Immature natural killer cell (primary cell): Measurements from ENCODE around the gene GTPBP4. TPM values are rescaled to one million over a fixed set of nuclear protein-coding genes. Genes with fewer than 3 reads are reported as not detected.
"Not testable (repeated sequence)": the region's sequence is repeated elsewhere in the genome, so short reads cannot be mapped to it uniquely, and the experiment has no call there.

ENCODE experiments used
- DNase-seq, 3 donors: peaks; one replicate each; pipeline ENCODE4 v3.0.0; 2022; ENCODE audit warnings: mixed read lengths in 1 of 3
- H3K27ac Mint-ChIP-seq, 6 donors: one replicate each; pipeline ENCODE4 v1.8.0; 2020; ENCODE audit warnings: mixed read lengths in 6 of 6, mild to moderate bottlenecking in 5 of 6, inconsistent platforms in 4 of 6, moderate library complexity in 3 of 6
- H3K27me3 Mint-ChIP-seq, 3 donors: one replicate each; pipeline ENCODE4 v1.8.0; 2020 to 2021; ENCODE audit warnings: low read depth in 3 of 3, mild to moderate bottlenecking in 3 of 3, mixed read lengths in 3 of 3, moderate library complexity in 3 of 3, inconsistent platforms in 1 of 3
- H3K36me3 Mint-ChIP-seq, 3 donors: one replicate each; pipeline ENCODE4 v1.8.0; 2020; ENCODE audit warnings: mixed read lengths in 3 of 3, inconsistent platforms in 2 of 3, mild to moderate bottlenecking in 2 of 3
- H3K4me1 Mint-ChIP-seq, 2 donors: one replicate each; pipeline ENCODE4 v1.8.0; 2020; ENCODE audit warnings: inconsistent platforms in 2 of 2, mild to moderate bottlenecking in 2 of 2, mixed read lengths in 2 of 2, moderate library complexity in 1 of 2
- H3K4me3 Mint-ChIP-seq, 5 donors: one replicate each; pipeline ENCODE4 v1.8.0; 2020; ENCODE audit warnings: mild to moderate bottlenecking in 5 of 5, mixed read lengths in 5 of 5, inconsistent platforms in 3 of 5, moderate library complexity in 3 of 5
- H3K9me3 Mint-ChIP-seq, 6 donors: one replicate each; pipeline ENCODE4 v1.8.0; 2020; ENCODE audit warnings: mild to moderate bottlenecking in 6 of 6, mixed read lengths in 6 of 6, inconsistent platforms in 4 of 6, moderate library complexity in 3 of 6
- polyA plus RNA-seq, 3 donors: library from polyadenylated mRNA; unstranded; fragments of 300-500 nt; fragmentation: Illumina TruSeq; gene quantifications; one replicate each; pipeline ENCODE4 v1.2.3, GENCODE V29; 2021

GTPBP4 gene
- polyA plus RNA-seq, 3 donors from 2014 or later: 10.5 to 22.5 (median 18.3) TPM

DNA sequence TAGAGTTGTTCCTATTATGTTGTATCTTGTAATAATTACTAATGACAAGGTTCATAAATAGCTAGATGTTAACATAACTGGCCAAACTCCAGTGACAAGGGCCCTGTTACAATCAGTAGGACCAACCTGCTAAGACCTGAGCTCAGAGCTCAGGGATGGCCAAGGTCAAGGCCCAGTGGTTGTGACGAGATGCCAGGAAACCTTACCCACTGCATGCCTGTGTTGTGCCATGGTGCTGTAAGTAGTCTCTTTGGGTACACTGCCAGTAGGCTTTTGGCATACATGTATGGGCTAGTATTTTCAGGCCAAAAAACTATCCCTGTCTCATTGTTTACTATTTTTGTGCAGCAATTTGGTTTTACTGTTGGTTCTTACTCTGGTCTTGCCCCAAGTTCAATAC lies 45.4 kb downstream of the GTPBP4 start:
- Mint-ChIP-seq H3K4me1 (peaks cover 0 to 4% of the 10 kb centered on the region in 2 donors), H3K27me3 (peaks cover 0 to 2% (median 0%) of the 10 kb centered on the region in 3 donors), H3K4me3 (no peak overlapping the region), H3K9me3 (no peaks in the 10 kb centered on the region), H3K27ac (peak overlapping the region in 1 of 6 donors; percentile 26), H3K36me3 (peaks cover 7 to 10% (median 8%) of the 10 kb centered on the region in 3 donors)
- DNase-seq: no peak

GRCh38 chr10:1034758-1035157 lies 46.5 kb downstream of the GTPBP4 start:
- H3K4me1 Mint-ChIP-seq: peaks cover 0 to 4% of the 10 kb centered on the region in 2 donors
- no peak overlapping the region for H3K4me3 Mint-ChIP-seq
- H3K27me3 Mint-ChIP-seq: peaks cover 0 to 2% (median 0%) of the 10 kb centered on the region in 3 donors
- no peak for DNase-seq
- no peak overlapping the region for H3K27ac Mint-ChIP-seq
- H3K9me3 Mint-ChIP-seq: no peaks in the 10 kb centered on the region
- H3K36me3 Mint-ChIP-seq: peaks cover 7 to 10% (median 8%) of the 10 kb centered on the region in 3 donors

GRCh38 chr10:1035201-1035600 lies 47.0 kb downstream of the GTPBP4 start:
- Mint-ChIP-seq H3K27ac (peak overlapping the region in 2 of 6 donors; percentile 28 to 49), H3K4me1 (peaks cover 3 to 5% of the 10 kb centered on the region in 2 donors), H3K4me3 (no peak overlapping the region), H3K9me3 (no peaks in the 10 kb centered on the region), H3K27me3 (peaks cover 0 to 2% (median 0%) of the 10 kb centered on the region in 3 donors), H3K36me3 (peaks cover 7 to 12% (median 11%) of the 10 kb centered on the region in 3 donors)
- no peak for DNase-seq

- Mint-ChIP-seq H3K36me3 (peaks cover 7 to 20% (median 17%) of the 10 kb centered on the region in 3 donors), H3K4me1 (peaks cover 5 to 10% of the 10 kb centered on the region in 2 donors), H3K27me3 (peaks cover 0 to 2% (median 0%) of the 10 kb centered on the region in 3 donors), H3K9me3 (no peaks in the 10 kb centered on the region), H3K4me3 (no peak overlapping the region), H3K27ac (no peak overlapping the region)
- DNase-seq: no peak
These were observed 48.1 kb downstream of the GTPBP4 start for GRCh38 chr10:1036341-1036791.

DNA sequence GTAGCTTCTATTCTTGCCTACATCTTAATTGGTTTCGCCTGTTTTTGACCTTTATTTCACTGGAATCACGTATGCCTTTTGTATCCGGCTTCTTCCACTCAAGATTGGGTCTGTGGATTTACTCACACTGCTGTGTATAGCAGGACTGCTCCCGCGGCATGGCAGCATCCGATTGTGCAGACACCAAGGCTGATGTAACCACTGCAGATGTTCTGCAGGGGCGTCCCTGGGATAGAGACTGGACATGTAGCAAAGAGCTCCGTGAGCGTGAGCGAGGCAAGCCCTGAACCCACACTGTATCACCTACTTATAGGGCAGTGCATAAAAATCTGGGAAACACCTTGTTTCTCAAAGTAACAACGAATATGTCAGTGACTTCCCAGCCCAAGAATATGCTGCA lies 48.9 kb downstream of the GTPBP4 start:
- Mint-ChIP-seq H3K27ac (peak overlapping the region in 1 of 6 donors; percentile 71), H3K4me1 (peaks cover 5 to 10% of the 10 kb centered on the region in 2 donors), H3K4me3 (no peak overlapping the region), H3K9me3 (no peaks in the 10 kb centered on the region), H3K27me3 (peaks cover 0 to 2% (median 0%) of the 10 kb centered on the region in 3 donors), H3K36me3 (peaks cover 7 to 23% (median 19%) of the 10 kb centered on the region in 3 donors)
- no peak for DNase-seq

- not testable (repeated sequence) for H3K9me3 Mint-ChIP-seq, DNase-seq, H3K27me3 Mint-ChIP-seq, H3K4me3 Mint-ChIP-seq, H3K27ac Mint-ChIP-seq
- Mint-ChIP-seq H3K36me3 (peaks cover 12 to 29% (median 23%) of the 10 kb centered on the region in 3 donors), H3K4me1 (peaks cover 16 to 25% of the 10 kb centered on the region in 2 donors)
These were observed 50.5 kb downstream of the GTPBP4 start for GRCh38 chr10:1038769-1039168.

DNA sequence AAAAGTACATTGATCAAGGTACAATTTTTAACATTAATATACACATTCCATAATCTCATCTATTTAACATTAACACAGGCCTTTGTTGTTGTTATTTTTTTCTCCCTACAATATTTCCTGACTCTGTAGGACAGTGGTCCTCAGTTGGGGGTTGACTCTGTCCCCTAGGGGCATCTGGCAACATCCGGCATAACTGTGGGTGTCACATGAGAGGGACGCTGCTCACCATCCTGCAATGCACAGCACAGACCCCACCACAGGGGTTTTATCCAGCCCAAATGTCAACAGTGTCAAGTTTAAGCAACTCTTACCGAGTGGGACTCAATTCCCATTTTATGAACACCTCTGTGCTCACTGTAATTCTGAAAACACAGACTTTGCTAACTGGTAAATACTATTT lies 51.9 kb downstream of the GTPBP4 start:
- Mint-ChIP-seq H3K9me3 (no peaks in the 10 kb centered on the region), H3K4me3 (no peak overlapping the region), H3K27me3 (peaks cover 4 to 8% (median 8%) of the 10 kb centered on the region in 3 donors), H3K27ac (peak overlapping the region in 4 of 6 donors; percentile 5 to 81 (median 38)), H3K4me1 (peaks cover 29 to 38% of the 10 kb centered on the region in 2 donors), H3K36me3 (peaks cover 12 to 29% (median 23%) of the 10 kb centered on the region in 3 donors)
- DNase-seq: no peak

DNA sequence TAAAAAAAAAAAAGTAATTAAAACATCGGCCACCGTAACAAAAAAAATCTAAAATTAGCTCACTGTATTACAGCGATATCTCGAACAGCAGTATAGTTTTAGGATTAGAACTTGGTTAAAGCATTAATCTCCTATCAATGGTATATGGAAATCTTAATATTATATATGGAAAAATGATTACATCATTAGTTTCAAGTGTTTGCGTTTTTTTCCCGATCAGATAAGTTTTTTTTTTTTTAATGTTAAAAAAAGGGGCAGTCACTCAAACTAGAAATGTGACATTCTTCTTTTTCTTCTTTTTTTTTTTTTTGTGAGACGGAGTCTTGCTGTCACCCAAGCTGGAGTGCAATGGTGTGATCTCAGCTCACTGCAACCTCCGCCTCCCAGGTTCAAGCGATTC lies 53.3 kb downstream of the GTPBP4 start:
- no peak for DNase-seq
- H3K27ac Mint-ChIP-seq: peak overlapping the region in 1 of 6 donors; percentile 74
- peaks cover 36 to 50% of the 10 kb centered on the region in 2 donors for H3K4me1 Mint-ChIP-seq
- peaks cover 7 to 15% (median 8%) of the 10 kb centered on the region in 3 donors for H3K27me3 Mint-ChIP-seq
- no peak overlapping the region for H3K4me3 Mint-ChIP-seq
- H3K9me3 Mint-ChIP-seq: no peaks in the 10 kb centered on the region
- peaks cover 12 to 29% (median 23%) of the 10 kb centered on the region in 3 donors for H3K36me3 Mint-ChIP-seq

DNA sequence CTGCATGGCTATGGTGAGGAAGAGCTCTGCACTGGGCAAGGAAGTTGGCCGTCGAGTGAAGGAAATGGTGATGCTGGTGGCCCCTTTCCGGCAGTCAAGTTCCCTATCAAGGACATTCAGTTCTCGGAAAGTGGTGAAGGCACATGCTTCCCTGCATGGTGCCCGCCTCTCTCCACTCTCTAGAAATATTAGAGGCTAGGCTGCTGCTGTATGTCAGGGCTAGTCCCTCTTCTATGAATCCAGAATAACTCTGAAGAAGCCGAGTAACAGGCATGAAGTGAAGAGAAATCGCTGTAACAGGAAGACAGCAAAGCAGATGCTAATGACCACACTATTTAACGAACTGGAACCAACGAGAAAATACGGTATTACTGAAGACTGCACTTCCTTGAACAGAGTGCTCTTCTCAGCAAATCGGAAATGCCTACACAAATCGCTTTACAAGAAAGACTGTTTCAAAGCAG lies 55.3 kb downstream of the GTPBP4 start:
- H3K27me3 Mint-ChIP-seq: peaks cover 19 to 27% (median 19%) of the 10 kb centered on the region in 3 donors
- peak overlapping the region; percentile 79 to 94 (median 90) for H3K4me3 Mint-ChIP-seq
- peaks cover 10 to 22% (median 14%) of the 10 kb centered on the region in 3 donors for H3K36me3 Mint-ChIP-seq
- peaks cover 42 to 63% of the 10 kb centered on the region in 2 donors for H3K4me1 Mint-ChIP-seq
- peak; percentile 35 to 55 (median 50) for DNase-seq
- H3K9me3 Mint-ChIP-seq: no peaks in the 10 kb centered on the region
- peak overlapping the region; percentile 91 to 98 (median 95) for H3K27ac Mint-ChIP-seq

DNA sequence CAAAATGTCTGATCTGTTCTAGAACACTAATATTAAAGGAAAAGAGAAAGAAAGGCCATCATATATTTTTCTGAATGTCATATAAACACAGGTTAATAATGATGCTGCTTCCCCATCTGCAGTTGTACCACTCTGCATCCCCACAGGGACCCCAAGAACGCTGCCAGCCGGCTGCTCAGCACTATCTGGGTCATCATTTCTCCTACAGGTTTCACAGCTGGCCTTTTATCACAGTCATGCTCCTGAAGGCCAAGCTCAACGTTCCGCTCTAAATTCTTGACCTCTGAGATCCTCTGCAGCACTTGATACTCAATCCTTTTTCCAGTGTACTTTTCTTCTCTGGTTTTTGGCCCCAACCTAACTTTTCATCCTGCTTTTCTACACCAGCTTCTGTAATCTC lies 55.9 kb downstream of the GTPBP4 start:
- H3K36me3 Mint-ChIP-seq: peaks cover 10 to 22% (median 14%) of the 10 kb centered on the region in 3 donors
- H3K4me1 Mint-ChIP-seq: peaks cover 42 to 63% of the 10 kb centered on the region in 2 donors
- peaks cover 24 to 33% (median 25%) of the 10 kb centered on the region in 3 donors for H3K27me3 Mint-ChIP-seq
- no peaks in the 10 kb centered on the region for H3K9me3 Mint-ChIP-seq
- DNase-seq: no peak
- peak overlapping the region; percentile 91 to 98 (median 95) for H3K27ac Mint-ChIP-seq
- peak overlapping the region; percentile 79 to 94 (median 90) for H3K4me3 Mint-ChIP-seq

- peak overlapping the region; percentile 35 to 94 (median 79) for H3K4me3 Mint-ChIP-seq
- peak overlapping the region; percentile 91 to 98 (median 95) for H3K27ac Mint-ChIP-seq
- peaks cover 10 to 20% (median 14%) of the 10 kb centered on the region in 3 donors for H3K36me3 Mint-ChIP-seq
- no peak for DNase-seq
- H3K9me3 Mint-ChIP-seq: no peaks in the 10 kb centered on the region
- H3K4me1 Mint-ChIP-seq: peaks cover 47 to 68% of the 10 kb centered on the region in 2 donors
- H3K27me3 Mint-ChIP-seq: peaks cover 25 to 38% (median 28%) of the 10 kb centered on the region in 3 donors
These were observed 56.7 kb downstream of the GTPBP4 start for GRCh38 chr10:1044964-1045363.

DNA sequence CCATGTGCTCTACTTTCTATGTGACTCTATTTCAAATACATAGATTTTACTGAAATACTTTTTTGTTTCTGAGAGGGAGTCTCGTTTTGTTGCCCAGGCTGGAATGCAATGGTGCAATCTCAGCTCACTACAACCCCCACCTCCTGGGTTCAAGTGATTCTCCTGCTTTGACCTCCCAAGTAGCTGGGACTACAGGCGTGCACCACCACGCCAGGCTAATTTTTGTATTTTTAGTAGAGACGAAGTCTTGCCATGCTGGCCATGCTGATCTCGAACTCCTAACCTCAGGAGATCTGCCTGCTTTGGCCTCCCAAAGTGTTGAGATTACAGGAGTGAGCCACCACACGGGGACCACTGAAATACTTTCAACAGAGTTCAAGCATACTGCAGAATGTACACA lies 57.2 kb downstream of the GTPBP4 start:
- peaks cover 48 to 68% of the 10 kb centered on the region in 2 donors for H3K4me1 Mint-ChIP-seq
- peaks cover 28 to 38% (median 28%) of the 10 kb centered on the region in 3 donors for H3K27me3 Mint-ChIP-seq
- no peaks in the 10 kb centered on the region for H3K9me3 Mint-ChIP-seq
- H3K36me3 Mint-ChIP-seq: peaks cover 9 to 16% (median 10%) of the 10 kb centered on the region in 3 donors
- peak overlapping the region; percentile 91 to 98 (median 95) for H3K27ac Mint-ChIP-seq
- no peak for DNase-seq
- peak overlapping the region; percentile 42 to 94 (median 79) for H3K4me3 Mint-ChIP-seq

- DNase-seq: peak in 1 of 3 donors; percentile 30
- Mint-ChIP-seq H3K4me1 (peaks cover 66 to 82% of the 10 kb centered on the region in 2 donors), H3K4me3 (peak overlapping the region; percentile 93 to 98 (median 95)), H3K36me3 (peaks cover 4 to 13% (median 9%) of the 10 kb centered on the region in 3 donors), H3K27me3 (peaks cover 28 to 38% (median 28%) of the 10 kb centered on the region in 3 donors), H3K9me3 (no peaks in the 10 kb centered on the region), H3K27ac (peak overlapping the region; percentile 98 to 100 (median 99))
These were observed 59.7 kb downstream of the GTPBP4 start for GRCh38 chr10:1047937-1048336.

DNA sequence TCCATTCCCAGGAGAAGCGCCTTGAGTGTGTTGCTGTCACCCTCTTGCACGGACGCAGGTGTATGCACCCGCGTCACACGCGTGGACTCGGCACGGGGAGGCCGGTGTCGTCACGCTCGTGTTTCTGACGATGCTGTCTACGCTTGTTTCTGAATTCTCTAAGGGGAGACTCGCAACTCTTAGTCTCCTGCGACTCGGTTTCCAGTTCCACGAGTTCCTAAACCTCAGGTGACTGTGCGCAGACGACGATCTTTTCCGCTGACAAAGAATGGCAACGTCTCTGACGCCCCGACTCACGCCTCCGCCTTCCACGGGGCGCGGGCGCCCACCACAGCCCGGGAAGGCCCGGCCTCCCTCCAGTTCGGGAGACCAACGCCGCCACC lies 60.1 kb downstream of the GTPBP4 start:
- H3K27me3 Mint-ChIP-seq: peaks cover 27 to 37% (median 28%) of the 10 kb centered on the region in 3 donors
- peaks cover 66 to 82% of the 10 kb centered on the region in 2 donors for H3K4me1 Mint-ChIP-seq
- H3K9me3 Mint-ChIP-seq: no peaks in the 10 kb centered on the region
- peaks cover 4 to 13% (median 5%) of the 10 kb centered on the region in 3 donors for H3K36me3 Mint-ChIP-seq
- DNase-seq: no peak
- H3K27ac Mint-ChIP-seq: peak overlapping the region; percentile 98 to 100 (median 99)
- H3K4me3 Mint-ChIP-seq: peak overlapping the region; percentile 93 to 98 (median 95)
